Thyroid gland (tissue), 4 donors: ENCODE measurements around the gene NT5DC1. TPM values are rescaled to one million over a fixed set of nuclear protein-coding genes. Genes with fewer than 3 reads are reported as not detected.
"Not testable (repeated sequence)": the region's sequence is repeated elsewhere in the genome, so short reads cannot be mapped to it uniquely, and the experiment has no call there.

ENCODE experiments used
- DNase-seq, 2 donors: peaks; one replicate each; pipeline ENCODE4 v3.0.0-alpha.2; 2019
- H3K27ac ChIP-seq, 3 donors: fragments of 200-600 bp; sonication (generic); 1 replicate in 2 of 3; 2 replicates in 1 of 3; pipeline ENCODE4 v1.5.1; 2016 to 2019; ENCODE audit warnings: mild to moderate bottlenecking in 1 of 3, moderate library complexity in 1 of 3
- H3K27me3 ChIP-seq: fragments of 200-600 bp; sonication (generic); one replicate; pipeline ENCODE4 v1.5.1; 2019
- H3K36me3 ChIP-seq, 2 donors: fragments of 200-600 bp; sonication (generic); one replicate each; pipeline ENCODE4 v1.5.1; 2016 to 2019
- H3K4me1 ChIP-seq, 2 donors: fragments of 200-600 bp; sonication (generic); one replicate each; pipeline ENCODE4 v1.5.1; 2017 to 2019
- H3K4me3 ChIP-seq, 3 donors: fragments of 200-600 bp; sonication (generic); replicated peaks in 1 of 3; 1 replicate in 2 of 3; 2 replicates in 1 of 3; pipeline ENCODE4 v1.5.1; 2016; ENCODE audit warnings: mild to moderate bottlenecking in 1 of 3
- H3K9me3 ChIP-seq: fragments of 200-600 bp; sonication (generic); one replicate; pipeline ENCODE4 v1.5.1; 2017
- POLR2A ChIP-seq, 2 donors: fragments of 450-650 bp; IDR thresholded peaks; one replicate each; pipeline ENCODE4 v1.6.1; 2017; ENCODE audit warnings: antibody characterized with exemption in 2 of 2, mild to moderate bottlenecking in 2 of 2, moderate library complexity in 1 of 2
- WGBS, 2 donors: methylation state at CpG; one replicate each; pipeline ENCODE4 v1.1.5; 2017; 5-methylcytosine and 5-hydroxymethylcytosine counted together
- intact Hi-C: fragments of 100-400 bp; cut with DNase I; formaldehyde crosslinking; loops from one replicate; pipeline ENCODE4 v1.15.1; 2023
- total RNA-seq, 4 donors: library from RNA; depleted of rRNA; stranded (reverse); fragments of >200 nt; gene quantifications; one replicate each; pipeline ENCODE4 v1.2.3, GENCODE V29; 2016
- TF ChIP-seq, protein P1 (sequence below), 6 experiments: fragments of 200-600 bp in 3 of 6; fragments of 450-650 bp in 3 of 6; sonication (generic) in 3 of 6; IDR thresholded peaks; one replicate each; pipeline ENCODE4 v1.5.1; 2016 to 2019; ENCODE audit warnings: antibody characterized with exemption in 6 of 6, mild to moderate bottlenecking in 2 of 6, inconsistent platforms in 1 of 6, moderate library complexity in 1 of 6

NT5DC1 gene
- total RNA-seq, 4 donors from 2014 or later: 17.5 to 35.7 (median 22.1) TPM

- H3K36me3 ChIP-seq: no peaks in the 10 kb centered on the region
- H3K27ac ChIP-seq: no peak overlapping the region
- intact Hi-C loops: no loop called here
- no peak overlapping the region for H3K4me3 ChIP-seq
- WGBS, 2 donors: 76 to 77% methylated on average over 4 of the region's 4 CpGs
- H3K9me3 ChIP-seq: no peaks in the 10 kb centered on the region
- H3K4me1 ChIP-seq: peaks cover 0 to 7% of the 10 kb centered on the region in 2 donors
- TF ChIP-seq POLR2A (IDR thresholded peaks at IDR 0.05): no peak
- TF ChIP-seq, protein P1, sequence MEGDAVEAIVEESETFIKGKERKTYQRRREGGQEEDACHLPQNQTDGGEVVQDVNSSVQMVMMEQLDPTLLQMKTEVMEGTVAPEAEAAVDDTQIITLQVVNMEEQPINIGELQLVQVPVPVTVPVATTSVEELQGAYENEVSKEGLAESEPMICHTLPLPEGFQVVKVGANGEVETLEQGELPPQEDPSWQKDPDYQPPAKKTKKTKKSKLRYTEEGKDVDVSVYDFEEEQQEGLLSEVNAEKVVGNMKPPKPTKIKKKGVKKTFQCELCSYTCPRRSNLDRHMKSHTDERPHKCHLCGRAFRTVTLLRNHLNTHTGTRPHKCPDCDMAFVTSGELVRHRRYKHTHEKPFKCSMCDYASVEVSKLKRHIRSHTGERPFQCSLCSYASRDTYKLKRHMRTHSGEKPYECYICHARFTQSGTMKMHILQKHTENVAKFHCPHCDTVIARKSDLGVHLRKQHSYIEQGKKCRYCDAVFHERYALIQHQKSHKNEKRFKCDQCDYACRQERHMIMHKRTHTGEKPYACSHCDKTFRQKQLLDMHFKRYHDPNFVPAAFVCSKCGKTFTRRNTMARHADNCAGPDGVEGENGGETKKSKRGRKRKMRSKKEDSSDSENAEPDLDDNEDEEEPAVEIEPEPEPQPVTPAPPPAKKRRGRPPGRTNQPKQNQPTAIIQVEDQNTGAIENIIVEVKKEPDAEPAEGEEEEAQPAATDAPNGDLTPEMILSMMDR (IDR thresholded peaks at IDR 0.05): no peak
- H3K27me3 ChIP-seq: no peaks in the 10 kb centered on the region
- DNase-seq: no peak
These were observed 13.1 kb upstream of the NT5DC1 start for GRCh38 chr6:116087437-116088027.

DNA sequence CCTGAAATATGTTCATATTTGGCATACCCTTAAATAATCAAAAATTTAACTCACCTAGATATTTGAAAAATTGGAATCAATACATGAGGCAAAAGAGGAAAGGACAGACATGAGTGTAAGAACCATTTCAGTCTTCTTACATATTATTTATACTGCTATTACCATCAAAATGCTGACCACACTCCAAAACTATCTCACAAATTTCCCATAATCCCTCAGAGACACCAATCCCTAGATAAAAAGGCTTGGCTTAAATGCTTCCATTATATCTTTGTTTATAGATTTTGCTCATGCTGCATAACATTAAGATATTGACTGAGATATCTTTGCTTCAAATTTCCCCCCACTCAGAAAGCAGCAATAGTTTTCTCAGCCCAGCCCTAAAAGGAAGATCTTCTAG is 11.7 kb upstream of the NT5DC1 start:
- H3K36me3 ChIP-seq: no peaks in the 10 kb centered on the region
- no peaks in the 10 kb centered on the region for H3K9me3 ChIP-seq
- H3K27ac ChIP-seq: no peak overlapping the region
- no peak overlapping the region for H3K4me3 ChIP-seq
- peaks cover 0 to 7% of the 10 kb centered on the region in 2 donors for H3K4me1 ChIP-seq
- intact Hi-C loops: no loop called here
- no peak for DNase-seq
- no peaks in the 10 kb centered on the region for H3K27me3 ChIP-seq
- TF ChIP-seq, protein P1 (IDR thresholded peaks at IDR 0.05): no peak
- no peak for TF ChIP-seq POLR2A (IDR thresholded peaks at IDR 0.05)

DNA sequence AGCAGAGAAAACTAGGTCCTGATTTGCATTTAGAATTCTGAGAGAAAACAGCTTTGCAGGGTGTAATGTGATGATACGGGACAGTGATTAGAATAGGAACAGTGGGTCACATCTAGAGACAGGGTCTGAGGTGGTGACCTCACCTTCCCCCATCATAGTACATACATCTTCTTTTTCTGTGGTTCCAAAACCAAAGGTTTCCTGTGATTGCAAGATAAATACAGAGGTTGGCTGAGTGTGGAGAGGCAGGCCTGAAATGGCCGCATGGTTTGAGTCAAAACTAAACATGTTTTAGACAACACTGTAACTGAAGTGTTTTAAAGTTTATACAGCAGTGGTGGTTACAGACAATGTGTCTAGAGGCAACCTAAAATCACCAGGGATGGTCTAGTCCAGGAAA is 10.4 kb upstream of the NT5DC1 start:
- peaks cover 0 to 7% of the 10 kb centered on the region in 2 donors for H3K4me1 ChIP-seq
- 67 to 81% methylated on average over 2 of the region's 2 CpGs for WGBS, 2 donors
- no peak for TF ChIP-seq POLR2A (IDR thresholded peaks at IDR 0.05)
- TF ChIP-seq, protein P1 (IDR thresholded peaks at IDR 0.05): no peak
- no peak for DNase-seq
- no peak overlapping the region for H3K4me3 ChIP-seq
- H3K27me3 ChIP-seq: no peaks in the 10 kb centered on the region
- no peak overlapping the region for H3K27ac ChIP-seq
- intact Hi-C loops: no loop called here
- H3K36me3 ChIP-seq: no peaks in the 10 kb centered on the region
- H3K9me3 ChIP-seq: no peaks in the 10 kb centered on the region

GRCh38 chr6:116094041-116094440 is 6.6 kb upstream of the NT5DC1 start:
- Histone ChIP-seq H3K27me3 (no peaks in the 10 kb centered on the region), H3K27ac (no peak overlapping the region), H3K36me3 (no peaks in the 10 kb centered on the region), H3K4me1 (peaks cover 1 to 7% of the 10 kb centered on the region in 2 donors), H3K9me3 (no peaks in the 10 kb centered on the region), H3K4me3 (no peak overlapping the region)
- intact Hi-C loops: no loop called here
- no peak for TF ChIP-seq POLR2A (IDR thresholded peaks at IDR 0.05)
- TF ChIP-seq, protein P1 (IDR thresholded peaks at IDR 0.05): no peak
- DNase-seq: no peak
- 92 to 93% methylated on average over 4 to 7 of the region's 7 CpGs for WGBS, 2 donors

GRCh38 chr6:116096048-116096759 is 4.4 kb upstream of the NT5DC1 start:
- H3K27me3 ChIP-seq, H3K27ac ChIP-seq, H3K4me1 ChIP-seq, DNase-seq, H3K36me3 ChIP-seq, intact Hi-C loops, H3K4me3 ChIP-seq, H3K9me3 ChIP-seq: not testable (repeated sequence)
- 91 to 97% methylated on average over 9 of the region's 9 CpGs for WGBS, 2 donors
